ENCODE results near the gene SPAG17. TPM values are rescaled to one million over a fixed set of nuclear protein-coding genes. Genes with fewer than 3 reads are reported as not detected.

Gene SPAG17
- total RNA-seq, 1 donor from 2014 or later, result not detected

GRCh38 chr1:118177998-118178397 is 7.0 kb downstream of the SPAG17 start:
- H3K4me1 ChIP-seq, result no peaks in the 10 kb centered on the region
- no peaks in the 10 kb centered on the region for H3K36me3 ChIP-seq
- TF ChIP-seq CTCF (IDR thresholded peaks at IDR 0.05; ENCODE audit: borderline replicate concordance), result no peak
- intact Hi-C loops (cut with micrococcal nuclease), result no loop called here
- DNase-seq, result no peak
- H3K9me3 ChIP-seq (replicated peaks), result peaks cover 32% of the 10 kb centered on the region
- no peak overlapping the region for H3K27ac ChIP-seq (replicated peaks)
- no peak overlapping the region for H3K4me3 ChIP-seq
- no peaks in the 10 kb centered on the region for H3K27me3 ChIP-seq (ENCODE audit: low read depth)

- H3K36me3 ChIP-seq, result no peaks in the 10 kb centered on the region
- intact Hi-C loops (cut with micrococcal nuclease), result no loop called here
- no peaks in the 10 kb centered on the region for H3K4me1 ChIP-seq
- no peak overlapping the region for H3K27ac ChIP-seq (replicated peaks)
- H3K4me3 ChIP-seq, result no peak overlapping the region
- no peak for TF ChIP-seq CTCF (IDR thresholded peaks at IDR 0.05; ENCODE audit: borderline replicate concordance)
- H3K27me3 ChIP-seq (ENCODE audit: low read depth), result peaks cover 4% of the 10 kb centered on the region
- DNase-seq, result no peak
- peaks cover 8% of the 10 kb centered on the region for H3K9me3 ChIP-seq (replicated peaks)
Measured at GRCh38 chr1:118169016-118169415, 16.0 kb downstream of the SPAG17 start.

GRCh38 chr1:118160806-118161205 is 24.2 kb downstream of the SPAG17 start:
- DNase-seq, result no peak
- Histone ChIP-seq H3K27ac (replicated peaks) (no peak overlapping the region), H3K4me1 (no peaks in the 10 kb centered on the region), H3K9me3 (replicated peaks) (no peaks in the 10 kb centered on the region), H3K36me3 (no peaks in the 10 kb centered on the region), H3K4me3 (no peak overlapping the region), H3K27me3 (ENCODE audit: low read depth) (no peaks in the 10 kb centered on the region)
- intact Hi-C loops (cut with micrococcal nuclease), result no loop called here
- no peak for TF ChIP-seq CTCF (IDR thresholded peaks at IDR 0.05; ENCODE audit: borderline replicate concordance)

- no peaks in the 10 kb centered on the region for H3K9me3 ChIP-seq (replicated peaks)
- no peaks in the 10 kb centered on the region for H3K36me3 ChIP-seq
- no peak for TF ChIP-seq CTCF (IDR thresholded peaks at IDR 0.05; ENCODE audit: borderline replicate concordance)
- no peaks in the 10 kb centered on the region for H3K27me3 ChIP-seq (ENCODE audit: low read depth)
- no peak overlapping the region for H3K4me3 ChIP-seq
- DNase-seq, result no peak
- H3K4me1 ChIP-seq, result no peaks in the 10 kb centered on the region
- intact Hi-C loops (cut with micrococcal nuclease), result no loop called here
- H3K27ac ChIP-seq (replicated peaks), result no peak overlapping the region
Measured at GRCh38 chr1:118159569-118159968, 25.5 kb downstream of the SPAG17 start.

- intact Hi-C loops (cut with micrococcal nuclease), result no loop called here
- no peak overlapping the region for H3K27ac ChIP-seq (replicated peaks)
- no peaks in the 10 kb centered on the region for H3K27me3 ChIP-seq (ENCODE audit: low read depth)
- no peaks in the 10 kb centered on the region for H3K4me1 ChIP-seq
- no peak overlapping the region for H3K4me3 ChIP-seq
- no peaks in the 10 kb centered on the region for H3K9me3 ChIP-seq (replicated peaks)
- no peak for TF ChIP-seq CTCF (IDR thresholded peaks at IDR 0.05; ENCODE audit: borderline replicate concordance)
- no peak for DNase-seq
- no peaks in the 10 kb centered on the region for H3K36me3 ChIP-seq
Measured at GRCh38 chr1:118158924-118159323, 26.1 kb downstream of the SPAG17 start.

- intact Hi-C loops (cut with micrococcal nuclease), result no loop called here
- Histone ChIP-seq H3K27ac (replicated peaks) (no peak overlapping the region), H3K27me3 (ENCODE audit: low read depth) (no peaks in the 10 kb centered on the region), H3K4me1 (no peaks in the 10 kb centered on the region), H3K9me3 (replicated peaks) (no peaks in the 10 kb centered on the region), H3K4me3 (no peak overlapping the region), H3K36me3 (no peaks in the 10 kb centered on the region)
- DNase-seq, result no peak
- no peak for TF ChIP-seq CTCF (IDR thresholded peaks at IDR 0.05; ENCODE audit: borderline replicate concordance)
Measured at GRCh38 chr1:118157506-118157905, 27.5 kb downstream of the SPAG17 start.
